IMR-90 (cell line): ENCODE data around the gene POMGNT2. TPM values are rescaled to one million over a fixed set of nuclear protein-coding genes. Genes with fewer than 3 reads are reported as not detected.

Experiments
- ATAC-seq: fragments of 200-7000 bp; cut with Tn5 transposase; 2 replicates; pipeline ENCODE4 v1.9.1; 2020; ENCODE audit warnings: low read depth, mild to moderate bottlenecking, moderate library complexity
- BruUV-seq: library from RNA; stranded (reverse); fragments of 400-500 nt; replicated peaks from 2 replicates; lab custom pipeline; 2021; lab: Mats Ljungman, UMichigan
- CTCF ChIA-PET: fragments of 300-600 bp; formaldehyde crosslinking; extraction: SDS; loops from one replicate; lab custom pipeline; 2021; ENCODE audit warnings: antibody characterized with exemption; lab: Yijun Ruan, JAX
- POLR2A ChIA-PET: fragments of 300-600 bp; sonication (Branson Sonifier 250); formaldehyde crosslinking; loops from one replicate; lab custom pipeline; 2022; ENCODE audit warnings: antibody characterized with exemption; ENCODE audit not compliant: unreplicated experiment; lab: Charles Lee
- DNase-seq: peaks from one replicate; pipeline ENCODE4 v3.0.0; 2013
- H2AFZ ChIP-seq: replicated peaks from 2 replicates; pipeline ENCODE3; 2013; ENCODE audit warnings: low read length, mild to moderate bottlenecking; ENCODE audit not compliant: poor library complexity
- H2AK5ac ChIP-seq: 2 replicates; pipeline ENCODE4 v1.6.1; 2013; ENCODE audit warnings: low read depth, low read length, inconsistent platforms
- H2AK9ac ChIP-seq: replicated peaks from 2 replicates; pipeline ENCODE3; 2013; ENCODE audit warnings: mild to moderate bottlenecking, low read depth, low read length, moderate library complexity; ENCODE audit not compliant: poor library complexity
- H2BK120ac ChIP-seq: 2 replicates; pipeline ENCODE4 v1.6.1; 2013; ENCODE audit warnings: low read depth, low read length, inconsistent platforms
- H2BK15ac ChIP-seq: 3 replicates; pipeline ENCODE4 v1.6.1; 2013; ENCODE audit warnings: low read depth, low read length, inconsistent platforms
- H2BK20ac ChIP-seq: 2 replicates; pipeline ENCODE4 v1.6.1; 2013; ENCODE audit warnings: low read depth, mild to moderate bottlenecking, inconsistent platforms, low read length, moderate library complexity
- H2BK5ac ChIP-seq: 2 replicates; pipeline ENCODE4 v1.6.1; 2013; ENCODE audit warnings: mild to moderate bottlenecking, low read depth, low read length, inconsistent platforms; ENCODE audit not compliant: poor library complexity, severe bottlenecking
- H3K14ac ChIP-seq: replicated peaks from 2 replicates; pipeline ENCODE4 v1.6.1; 2013; ENCODE audit warnings: low read depth, low read length, inconsistent platforms
- H3K18ac ChIP-seq: 2 replicates; pipeline ENCODE4 v1.6.1; 2013; ENCODE audit warnings: low read depth, low read length, control low read depth
- H3K23ac ChIP-seq: 2 replicates; pipeline ENCODE4 v1.6.1; 2013; ENCODE audit warnings: low read depth, low read length, inconsistent platforms
- H3K27ac ChIP-seq: 2 replicates; pipeline ENCODE4 v1.5.1; 2013; ENCODE audit warnings: mild to moderate bottlenecking, control low read depth, low read length; ENCODE audit not compliant: insufficient read depth
- H3K27me3 ChIP-seq: 2 replicates; pipeline ENCODE4 v1.6.1; 2013; ENCODE audit warnings: low read length; ENCODE audit not compliant: control insufficient read depth, insufficient read depth
- H3K36me3 ChIP-seq: 2 replicates; pipeline ENCODE4 v1.6.1; 2013; ENCODE audit warnings: low read length, mixed read lengths; ENCODE audit not compliant: control insufficient read depth, insufficient read depth
- H3K4ac ChIP-seq: 2 replicates; pipeline ENCODE4 v1.6.1; 2013; ENCODE audit warnings: low read depth, low read length, inconsistent platforms
- H3K4me1 ChIP-seq: 2 replicates; pipeline ENCODE4 v1.6.1; 2013; ENCODE audit warnings: low read length, mixed read lengths; ENCODE audit not compliant: control insufficient read depth, insufficient read depth
- H3K4me2 ChIP-seq: 2 replicates; pipeline ENCODE4 v1.6.1; 2013; ENCODE audit warnings: low read depth, mild to moderate bottlenecking, control low read depth, low read length, moderate library complexity
- H3K4me3 ChIP-seq: 2 replicates; pipeline ENCODE4 v1.5.1; 2013; ENCODE audit warnings: low read depth, mild to moderate bottlenecking, control low read depth, low read length, moderate library complexity; ENCODE audit not compliant: insufficient read depth
- H3K56ac ChIP-seq: 2 replicates; pipeline ENCODE4 v1.6.1; 2013; ENCODE audit warnings: low read length, inconsistent platforms; ENCODE audit not compliant: insufficient read depth; ENCODE audit errors: extremely low read depth
- H3K79me1 ChIP-seq, 2 experiments: 2 replicates each; pipeline ENCODE4 v1.6.1; 2013; ENCODE audit warnings: low read length in 2 of 2, inconsistent platforms in 1 of 2, low read depth in 1 of 2
- H3K9ac ChIP-seq: 2 replicates; pipeline ENCODE4 v1.6.1; 2013; ENCODE audit warnings: low read depth, low read length, control low read depth
- H3K9me1 ChIP-seq: 2 replicates; pipeline ENCODE4 v1.6.1; 2013; ENCODE audit warnings: low read length, inconsistent platforms; ENCODE audit not compliant: insufficient read depth
- H3K9me3 ChIP-seq: 2 replicates; pipeline ENCODE4 v1.6.1; 2013; ENCODE audit warnings: low read length; ENCODE audit not compliant: control insufficient read depth, insufficient read depth
- H4K20me1 ChIP-seq: 2 replicates; pipeline ENCODE4 v1.6.1; 2013; ENCODE audit warnings: low read length, inconsistent platforms; ENCODE audit not compliant: insufficient read depth
- H4K5ac ChIP-seq: 2 replicates; pipeline ENCODE4 v1.6.1; 2013; ENCODE audit warnings: mild to moderate bottlenecking, low read depth, low read length, control low read depth
- H4K8ac ChIP-seq, 2 experiments: 2 replicates each; pipeline ENCODE4 v1.6.1; 2013; ENCODE audit warnings: low read depth in 2 of 2, low read length in 2 of 2, control low read depth in 1 of 2, inconsistent platforms in 1 of 2
- H4K91ac ChIP-seq: 2 replicates; pipeline ENCODE4 v1.6.1; 2013; ENCODE audit warnings: low read depth, low read length, inconsistent platforms; ENCODE audit not compliant: insufficient read depth
- BHLHE40 ChIP-seq: fragments of 150-350 bp; IDR thresholded peaks from 2 replicates; pipeline ENCODE4 v1.6.1; 2016; ENCODE audit warnings: mild to moderate bottlenecking, low read depth, low read length
- CHD1 ChIP-seq: IDR thresholded peaks from 2 replicates; pipeline ENCODE4 v1.6.1; 2012; ENCODE audit warnings: low read depth, low read length, improper control_type of control experiment
- ELK1 ChIP-seq: fragments of 150-350 bp; IDR thresholded peaks from 2 replicates; pipeline ENCODE4 v1.6.1; 2016; ENCODE audit warnings: low read depth, mild to moderate bottlenecking, low read length, moderate library complexity, borderline replicate concordance
- FOS ChIP-seq: fragments of 150-350 bp; IDR thresholded peaks from 2 replicates; pipeline ENCODE4 v1.6.1; 2016; ENCODE audit warnings: low read depth, low read length
- MAFK ChIP-seq: IDR thresholded peaks from 2 replicates; pipeline ENCODE4 v1.6.1; 2012; ENCODE audit warnings: low read depth, low read length, improper control_type of control experiment
- MAZ ChIP-seq: IDR thresholded peaks from 2 replicates; pipeline ENCODE4 v1.6.1; 2012; ENCODE audit warnings: low read depth, mild to moderate bottlenecking, low read length, improper control_type of control experiment, moderate library complexity, borderline replicate concordance
- MXI1 ChIP-seq: IDR thresholded peaks from 2 replicates; pipeline ENCODE4 v1.6.1; 2012; ENCODE audit warnings: low read depth, mild to moderate bottlenecking, low read length, moderate library complexity, borderline replicate concordance
- NFE2L2 ChIP-seq: fragments of 150-350 bp; IDR thresholded peaks from 2 replicates; pipeline ENCODE4 v1.6.1; 2016; ENCODE audit warnings: low read depth, mild to moderate bottlenecking, low read length
- POLR2A ChIP-seq: IDR thresholded peaks from 2 replicates; pipeline ENCODE4 v1.6.1; 2012; ENCODE audit warnings: mild to moderate bottlenecking, low read depth, low read length
- RAD21 ChIP-seq: IDR thresholded peaks from 2 replicates; pipeline ENCODE4 v1.6.1; 2012; ENCODE audit warnings: low read length, improper control_type of control experiment
- RFX5 ChIP-seq: IDR thresholded peaks from 2 replicates; pipeline ENCODE4 v1.8.0; 2012; ENCODE audit warnings: low read depth, mild to moderate bottlenecking, low read length, moderate library complexity
- WGBS, 2 experiments: methylation state at CpG; one replicate each; pipeline versions ENCODE4 v1.1.5 to v1.1.7; 2013; ENCODE audit warnings: missing lambda C conversion rate in 2 of 2; ENCODE audit not compliant: insufficient read length in 1 of 2; ENCODE audit errors: extremely low coverage in 2 of 2; 5-methylcytosine and 5-hydroxymethylcytosine counted together
- dilution Hi-C: fragments of 300-500 bp; cut with HindIII; formaldehyde crosslinking; loops from one replicate; pipeline ENCODE4 v1.14.3; 2018; ENCODE audit warnings: low sequenced_read_pairs; ENCODE audit not compliant: unreplicated experiment
- in situ Hi-C: fragments of 300-500 bp; cut with MboI; formaldehyde crosslinking; loops from 3 replicates; pipeline ENCODE4 v1.14.3; 2019; ENCODE audit warnings: low sequenced_read_pairs, inconsistent platforms, mixed read lengths
- intact Hi-C: fragments of 100-400 bp; cut with micrococcal nuclease; formaldehyde crosslinking; loops from 2 replicates; pipeline ENCODE4 v1.10.0; 2022
- polyA plus RNA-seq, 3 experiments: library from polyadenylated mRNA; depleted of rRNA; stranded (reverse); fragments of >200 nt; gene quantifications; 2 replicates each; pipeline ENCODE4 v1.2.3, GENCODE V29; 2012; ENCODE audit warnings: low replicate concordance in 1 of 3
- total RNA-seq: library from RNA; depleted of rRNA; stranded (reverse); fragments of >200 nt; gene quantifications from 2 replicates; pipeline ENCODE4 v1.2.3, GENCODE V29; 2012

POMGNT2 gene
- total and polyA plus RNA-seq, 2 of the 4 experiments (the other 2 are of a cell fraction), result 7.5 to 16.2 TPM

GRCh38 chr3:43035801-43036365 is 70.0 kb downstream of the POMGNT2 start:
- Histone ChIP-seq H2AFZ (no peak overlapping the region), H2BK120ac (no peak overlapping the region), H3K27me3 (peaks cover 6% of the 10 kb centered on the region), H2AK9ac (no peak overlapping the region), H3K36me3 (no peaks in the 10 kb centered on the region), H4K91ac (no peak overlapping the region), H4K5ac (no peak overlapping the region), H4K20me1 (no peaks in the 10 kb centered on the region), H2AK5ac (no peak overlapping the region), H2BK15ac (no peak overlapping the region), H3K4me2 (no peak overlapping the region), H3K23ac (no peak overlapping the region), H3K4me1 (no peaks in the 10 kb centered on the region), H2BK20ac (no peak overlapping the region), H3K27ac (no peak overlapping the region), H3K14ac (no peak overlapping the region), H3K9ac (no peak overlapping the region), H3K56ac (no peak overlapping the region), H3K18ac (no peak overlapping the region), H3K4ac (no peak overlapping the region), H4K8ac (no peak overlapping the region), H3K79me1 (no peaks in the 10 kb centered on the region), H3K9me1 (no peaks in the 10 kb centered on the region), H3K9me3 (no peaks in the 10 kb centered on the region), H3K4me3 (no peak overlapping the region), H2BK5ac (no peak overlapping the region)
- in situ Hi-C loops (no loop called here), dilution Hi-C loops (no loop called here), intact Hi-C loops (no loop called here)
- ChIA-PET CTCF (no interaction called here), POLR2A (no interaction called here)
- ATAC-seq, result no peak
- TF ChIP-seq NFE2L2 (no peak), RFX5 (no peak), RAD21 (no peak), CHD1 (no peak), BHLHE40 (no peak), MXI1 (no peak), FOS (no peak), MAZ (no peak), ELK1 (no peak), POLR2A (no peak), MAFK (no peak)
- WGBS, 2 experiments, result 15% methylated on average over 2 of the region's 5 CpGs; no CpG with 5 or more reads in 1 of the 2 experiments
- BruUV-seq, result no TSS peak
- no peak for DNase-seq
